Measurements from ENCODE around the gene AUH.

GRCh38 chr9:91345978-91346377 lies 15.7 kb downstream of the AUH start:
- TF ChIP-seq CTCF (IDR thresholded peaks at IDR 0.05) (no peak), ZFX (IDR thresholded peaks at IDR 0.05; ENCODE audit: borderline replicate concordance) (no peak)

Data from 22Rv1 (cell line).